Measurements from ENCODE around the gene UNC79.

DNA sequence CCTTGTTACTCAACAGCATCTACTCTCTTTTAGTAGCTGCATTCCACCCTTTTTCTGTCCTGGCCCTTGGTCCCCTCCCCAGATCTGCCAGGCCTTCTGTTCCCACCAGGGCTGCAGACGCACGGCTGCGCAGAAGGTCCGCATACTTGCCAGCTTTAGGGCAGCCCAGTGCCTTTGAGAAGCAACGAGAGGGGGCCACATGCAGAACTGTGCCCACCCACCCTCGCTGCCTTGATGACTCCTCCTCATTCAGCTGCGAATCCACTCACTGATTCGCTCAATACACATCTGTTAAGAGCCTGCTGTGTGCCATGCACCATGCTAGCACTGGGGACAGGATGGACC, 318.3 kb downstream of the UNC79 start:
- no peak for TF ChIP-seq CTCF (IDR thresholded peaks at IDR 0.05)
- TF ChIP-seq POLR2A (IDR thresholded peaks at IDR 0.05): no peak
